Measurements from ENCODE around the gene MYADM.

MYADM gene

DNA sequence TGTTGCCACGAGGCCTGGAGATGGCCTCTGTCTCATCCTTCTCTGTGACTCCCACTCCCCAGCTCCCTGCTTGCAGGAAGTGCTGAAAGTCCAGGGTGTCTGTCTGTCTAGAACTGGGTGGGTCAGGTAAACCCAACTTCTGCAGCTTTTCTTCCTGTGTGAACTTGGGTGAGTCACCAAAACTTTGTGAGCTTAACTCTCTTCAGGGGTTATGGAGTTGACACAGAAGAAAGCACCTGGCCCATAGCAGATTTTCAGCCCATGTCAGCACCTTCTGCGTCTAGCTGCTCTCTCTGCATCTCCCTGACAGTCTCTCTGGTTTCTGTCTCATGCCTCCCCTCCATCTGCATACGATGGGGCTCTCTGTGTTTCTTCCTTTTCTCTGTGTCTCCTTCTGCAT, 37.2 kb downstream of the MYADM start:
- H2AFZ ChIP-seq (ENCODE audit: insufficient read depth, low read length, poor library complexity), result no peak overlapping the region
- no peaks in the 10 kb centered on the region for H3K79me1 ChIP-seq (ENCODE audit: low read length)
- no peak overlapping the region for H2AK5ac ChIP-seq (ENCODE audit: low read length)
- H3K9ac ChIP-seq (ENCODE audit: low read length), result no peak overlapping the region
- H3K14ac ChIP-seq (ENCODE audit: low read length), result no peak overlapping the region
- no peak overlapping the region for H3K23ac ChIP-seq (ENCODE audit: low read length)
- WGBS (ENCODE audit: extremely low coverage, insufficient coverage, insufficient read length), result no CpG with 5 or more reads among the region's 3 CpGs
- DNase-seq, result no peak
- H4K8ac ChIP-seq (ENCODE audit: low read depth, low read length), result no peak overlapping the region
- H3K36me3 ChIP-seq (ENCODE audit: control insufficient read depth in 1 of 2, insufficient read depth in 2 of 2, low read length in 2 of 2), result no peaks in the 10 kb centered on the region
- no peak overlapping the region for H3K18ac ChIP-seq (ENCODE audit: low read length)
- H3K4me1 ChIP-seq (ENCODE audit: control insufficient read depth in 1 of 2, insufficient read depth in 2 of 2, low read length in 2 of 2), result peaks cover 3% of the 10 kb centered on the region in 2 experiments
- H4K12ac ChIP-seq (ENCODE audit: low read depth, low read length), result no peak overlapping the region
- H3K79me2 ChIP-seq (ENCODE audit: control insufficient read depth, insufficient read depth, low read length, poor library complexity), result no peaks in the 10 kb centered on the region
- no peak overlapping the region for H3K4me3 ChIP-seq (ENCODE audit: low read depth, low read length)
- no peak overlapping the region for H2BK120ac ChIP-seq (ENCODE audit: insufficient read depth, low read length, poor library complexity)
- no peak overlapping the region for H3K4ac ChIP-seq (ENCODE audit: low read depth, low read length)
- no peak overlapping the region for H2BK5ac ChIP-seq (ENCODE audit: low read depth, low read length, poor library complexity)
- H3K27me3 ChIP-seq (ENCODE audit: insufficient read depth, low read length), result peaks cover 30% of the 10 kb centered on the region
- no peak overlapping the region for H3K4me2 ChIP-seq (ENCODE audit: low read length)
- H3K27ac ChIP-seq (ENCODE audit: low read depth, low read length), result no peak overlapping the region
- no peak overlapping the region for H4K91ac ChIP-seq (ENCODE audit: low read depth, low read length)
- peaks cover 3% of the 10 kb centered on the region for H3K9me3 ChIP-seq (ENCODE audit: insufficient read depth, low read depth, low read length)
- H2BK12ac ChIP-seq (ENCODE audit: low read length), result no peak overlapping the region

DNA sequence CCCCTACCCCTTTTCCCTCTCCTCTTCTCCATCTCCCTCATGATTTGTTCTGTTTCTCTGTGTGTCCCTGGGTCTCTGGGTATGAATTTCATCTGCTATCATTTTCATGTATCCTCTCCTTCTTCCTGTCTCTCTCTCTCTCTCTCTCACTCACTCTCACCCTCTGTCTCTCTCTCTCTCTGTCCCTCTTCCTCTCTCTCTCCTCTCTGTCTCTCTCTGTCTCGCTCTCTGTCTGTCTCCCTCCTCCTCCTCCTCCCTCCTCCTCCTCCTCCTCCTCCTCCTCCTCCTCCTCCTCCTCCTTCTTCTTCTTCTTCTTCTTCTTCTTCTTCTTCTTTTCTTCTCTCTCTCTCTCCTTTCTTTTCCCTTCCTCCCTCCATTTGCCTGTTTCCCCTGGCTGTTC, 38.1 kb downstream of the MYADM start:
- no peak overlapping the region for H2BK12ac ChIP-seq (ENCODE audit: low read length)
- no peak overlapping the region for H3K14ac ChIP-seq (ENCODE audit: low read length)
- no peak overlapping the region for H3K9ac ChIP-seq (ENCODE audit: low read length)
- no peak overlapping the region for H2BK5ac ChIP-seq (ENCODE audit: low read depth, low read length, poor library complexity)
- no peak for DNase-seq
- no peaks in the 10 kb centered on the region for H3K79me1 ChIP-seq (ENCODE audit: low read length)
- no peaks in the 10 kb centered on the region for H3K79me2 ChIP-seq (ENCODE audit: control insufficient read depth, insufficient read depth, low read length, poor library complexity)
- H4K8ac ChIP-seq (ENCODE audit: low read depth, low read length), result no peak overlapping the region
- H3K4ac ChIP-seq (ENCODE audit: low read depth, low read length), result no peak overlapping the region
- H3K18ac ChIP-seq (ENCODE audit: low read length), result no peak overlapping the region
- peaks cover 3% of the 10 kb centered on the region for H3K9me3 ChIP-seq (ENCODE audit: insufficient read depth, low read depth, low read length)
- no peak overlapping the region for H2AK5ac ChIP-seq (ENCODE audit: low read length)
- H2AFZ ChIP-seq (ENCODE audit: insufficient read depth, low read length, poor library complexity), result no peak overlapping the region
- H3K4me2 ChIP-seq (ENCODE audit: low read length), result no peak overlapping the region
- H3K27ac ChIP-seq (ENCODE audit: low read depth, low read length), result no peak overlapping the region
- H3K27me3 ChIP-seq (ENCODE audit: insufficient read depth, low read length), result peaks cover 37% of the 10 kb centered on the region
- no peak overlapping the region for H3K23ac ChIP-seq (ENCODE audit: low read length)
- no peak overlapping the region for H2BK120ac ChIP-seq (ENCODE audit: insufficient read depth, low read length, poor library complexity)
- H3K4me1 ChIP-seq (ENCODE audit: control insufficient read depth in 1 of 2, insufficient read depth in 2 of 2, low read length in 2 of 2), result peaks cover 3% of the 10 kb centered on the region in 2 experiments
- no CpG with 5 or more reads among the region's 1 CpG for WGBS (ENCODE audit: extremely low coverage, insufficient coverage, insufficient read length)
- no peak overlapping the region for H3K4me3 ChIP-seq (ENCODE audit: low read depth, low read length)
- H3K36me3 ChIP-seq (ENCODE audit: control insufficient read depth in 1 of 2, insufficient read depth in 2 of 2, low read length in 2 of 2), result no peaks in the 10 kb centered on the region
- H4K91ac ChIP-seq (ENCODE audit: low read depth, low read length), result no peak overlapping the region
- H4K12ac ChIP-seq (ENCODE audit: low read depth, low read length), result no peak overlapping the region

DNA sequence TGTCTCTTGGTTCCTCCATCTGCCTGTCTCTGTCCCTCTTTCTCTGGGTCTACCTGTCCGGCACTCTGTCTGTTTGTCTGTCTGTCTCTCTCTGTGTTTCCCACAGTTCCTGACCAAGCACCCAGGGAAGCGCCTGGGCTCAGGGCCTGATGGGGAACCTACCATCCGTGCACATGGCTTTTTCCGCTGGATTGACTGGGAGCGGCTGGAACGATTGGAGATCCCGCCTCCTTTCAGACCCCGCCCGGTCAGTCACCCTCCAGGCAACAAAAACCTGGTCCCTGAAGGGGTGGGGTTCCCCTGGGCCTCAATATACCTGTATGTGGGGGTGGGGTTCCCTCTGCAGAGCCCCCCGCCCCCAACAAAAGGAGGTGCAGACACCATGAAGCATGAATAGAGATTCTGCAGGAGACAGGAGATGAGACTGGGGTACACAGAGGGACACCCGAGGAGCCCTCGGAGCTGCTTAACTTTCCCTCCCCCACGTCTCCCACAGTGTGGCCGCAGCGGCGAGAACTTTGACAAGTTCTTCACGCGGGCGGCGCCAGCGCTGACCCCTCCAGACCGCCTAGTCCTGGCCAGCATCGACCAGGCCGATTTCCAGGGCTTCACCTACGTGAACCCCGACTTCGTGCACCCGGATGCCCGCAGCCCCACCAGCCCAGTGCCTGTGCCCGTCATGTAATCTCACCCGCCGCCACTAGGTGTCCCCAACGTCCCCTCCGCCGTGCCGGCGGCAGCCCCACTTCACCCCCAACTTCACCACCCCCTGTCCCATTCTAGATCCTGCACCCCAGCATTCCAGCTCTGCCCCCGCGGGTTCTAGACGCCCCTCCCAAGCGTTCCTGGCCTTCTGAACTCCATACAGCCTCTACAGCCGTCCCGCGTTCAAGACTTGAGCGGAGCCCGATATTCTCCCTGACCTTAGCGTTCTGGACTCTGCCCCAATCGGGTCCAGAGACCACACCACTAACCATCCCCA, 38.8 kb downstream of the MYADM start:
- Histone ChIP-seq H3K79me2 (ENCODE audit: control insufficient read depth, insufficient read depth, low read length, poor library complexity) (no peaks in the 10 kb centered on the region), H3K27ac (ENCODE audit: low read depth, low read length) (no peak overlapping the region), H3K4me1 (ENCODE audit: control insufficient read depth in 1 of 2, insufficient read depth in 2 of 2, low read length in 2 of 2) (peaks cover 3% of the 10 kb centered on the region in 2 experiments), H4K12ac (ENCODE audit: low read depth, low read length) (no peak overlapping the region), H3K4ac (ENCODE audit: low read depth, low read length) (no peak overlapping the region), H2AK5ac (ENCODE audit: low read length) (no peak overlapping the region), H3K9me3 (ENCODE audit: insufficient read depth, low read depth, low read length) (peaks cover 3% of the 10 kb centered on the region), H3K23ac (ENCODE audit: low read length) (no peak overlapping the region), H3K79me1 (ENCODE audit: low read length) (no peaks in the 10 kb centered on the region), H2BK12ac (ENCODE audit: low read length) (no peak overlapping the region), H2AFZ (ENCODE audit: insufficient read depth, low read length, poor library complexity) (no peak overlapping the region), H3K36me3 (ENCODE audit: control insufficient read depth in 1 of 2, insufficient read depth in 2 of 2, low read length in 2 of 2) (no peaks in the 10 kb centered on the region), H4K91ac (ENCODE audit: low read depth, low read length) (no peak overlapping the region), H4K8ac (ENCODE audit: low read depth, low read length) (no peak overlapping the region), H3K4me3 (ENCODE audit: low read depth, low read length) (no peak overlapping the region), H3K4me2 (ENCODE audit: low read length) (no peak overlapping the region), H3K9ac (ENCODE audit: low read length) (no peak overlapping the region), H3K14ac (ENCODE audit: low read length) (no peak overlapping the region), H3K27me3 (ENCODE audit: insufficient read depth, low read length) (peaks cover 39% of the 10 kb centered on the region), H3K18ac (ENCODE audit: low read length) (no peak overlapping the region), H2BK120ac (ENCODE audit: insufficient read depth, low read length, poor library complexity) (no peak overlapping the region), H2BK5ac (ENCODE audit: low read depth, low read length, poor library complexity) (no peak overlapping the region)
- no CpG with 5 or more reads among the region's 48 CpGs for WGBS (ENCODE audit: extremely low coverage, insufficient coverage, insufficient read length)
- no peak for DNase-seq

DNA sequence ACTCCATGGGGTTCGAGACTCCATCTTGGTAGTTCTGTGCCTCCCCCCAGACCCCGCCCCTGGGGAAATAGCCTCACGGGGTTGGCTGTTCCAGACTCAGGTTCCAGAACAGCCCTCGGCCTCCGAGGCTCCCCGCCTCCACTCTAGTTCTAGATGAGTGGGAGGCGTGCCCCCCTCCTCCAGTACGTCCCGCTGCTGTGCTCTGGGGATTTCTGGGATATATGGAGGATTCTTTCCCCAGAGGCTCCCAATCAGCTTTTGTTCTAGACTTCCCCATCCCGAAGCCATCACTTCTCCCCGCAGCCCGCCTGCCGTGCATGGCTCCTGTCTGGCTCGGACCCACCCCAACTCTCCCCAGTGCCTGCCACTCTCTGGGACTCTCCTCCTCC, 39.5 kb downstream of the MYADM start:
- no peak overlapping the region for H2BK12ac ChIP-seq (ENCODE audit: low read length)
- no peak overlapping the region for H3K27ac ChIP-seq (ENCODE audit: low read depth, low read length)
- H3K27me3 ChIP-seq (ENCODE audit: insufficient read depth, low read length), result peaks cover 39% of the 10 kb centered on the region
- no peaks in the 10 kb centered on the region for H3K36me3 ChIP-seq (ENCODE audit: control insufficient read depth in 1 of 2, insufficient read depth in 2 of 2, low read length in 2 of 2)
- no peak overlapping the region for H4K12ac ChIP-seq (ENCODE audit: low read depth, low read length)
- H3K9ac ChIP-seq (ENCODE audit: low read length), result no peak overlapping the region
- no peak overlapping the region for H2AK5ac ChIP-seq (ENCODE audit: low read length)
- DNase-seq, result no peak
- no peak overlapping the region for H3K18ac ChIP-seq (ENCODE audit: low read length)
- no peak overlapping the region for H2AFZ ChIP-seq (ENCODE audit: insufficient read depth, low read length, poor library complexity)
- H2BK120ac ChIP-seq (ENCODE audit: insufficient read depth, low read length, poor library complexity), result no peak overlapping the region
- peaks cover 3% of the 10 kb centered on the region in 2 experiments for H3K4me1 ChIP-seq (ENCODE audit: control insufficient read depth in 1 of 2, insufficient read depth in 2 of 2, low read length in 2 of 2)
- peaks cover 3% of the 10 kb centered on the region for H3K9me3 ChIP-seq (ENCODE audit: insufficient read depth, low read depth, low read length)
- H3K23ac ChIP-seq (ENCODE audit: low read length), result no peak overlapping the region
- no peak overlapping the region for H3K4ac ChIP-seq (ENCODE audit: low read depth, low read length)
- no peaks in the 10 kb centered on the region for H3K79me1 ChIP-seq (ENCODE audit: low read length)
- no CpG with 5 or more reads among the region's 14 CpGs for WGBS (ENCODE audit: extremely low coverage, insufficient coverage, insufficient read length)
- no peak overlapping the region for H3K14ac ChIP-seq (ENCODE audit: low read length)
- no peak overlapping the region for H4K91ac ChIP-seq (ENCODE audit: low read depth, low read length)
- H3K79me2 ChIP-seq (ENCODE audit: control insufficient read depth, insufficient read depth, low read length, poor library complexity), result no peaks in the 10 kb centered on the region
- no peak overlapping the region for H3K4me2 ChIP-seq (ENCODE audit: low read length)
- H3K4me3 ChIP-seq (ENCODE audit: low read depth, low read length), result no peak overlapping the region
- no peak overlapping the region for H4K8ac ChIP-seq (ENCODE audit: low read depth, low read length)
- H2BK5ac ChIP-seq (ENCODE audit: low read depth, low read length, poor library complexity), result no peak overlapping the region

All from trophoblast cell (in vitro differentiated cells and primary cell).